IMR-90 (cell line): Measurements from ENCODE around the gene COL5A1. TPM values are rescaled to one million over a fixed set of nuclear protein-coding genes. Genes with fewer than 3 reads are reported as not detected.

Experiments used
- ATAC-seq: fragments of 200-7000 bp; cut with Tn5 transposase; 2 replicates; pipeline ENCODE4 v1.9.1; 2020; ENCODE audit warnings: low read depth, mild to moderate bottlenecking, moderate library complexity
- BruUV-seq: library from RNA; stranded (reverse); fragments of 400-500 nt; replicated peaks from 2 replicates; lab custom pipeline; 2021; lab: Mats Ljungman, UMichigan
- CTCF ChIA-PET: fragments of 300-600 bp; formaldehyde crosslinking; extraction: SDS; loops from one replicate; lab custom pipeline; 2021; ENCODE audit warnings: antibody characterized with exemption; lab: Yijun Ruan, JAX
- POLR2A ChIA-PET: fragments of 300-600 bp; sonication (Branson Sonifier 250); formaldehyde crosslinking; loops from one replicate; lab custom pipeline; 2022; ENCODE audit warnings: antibody characterized with exemption; ENCODE audit not compliant: unreplicated experiment; lab: Charles Lee
- DNase-seq: peaks from one replicate; pipeline ENCODE4 v3.0.0; 2013
- H2AFZ ChIP-seq: replicated peaks from 2 replicates; pipeline ENCODE3; 2013; ENCODE audit warnings: low read length, mild to moderate bottlenecking; ENCODE audit not compliant: poor library complexity
- H2AK5ac ChIP-seq: 2 replicates; pipeline ENCODE4 v1.6.1; 2013; ENCODE audit warnings: low read depth, low read length, inconsistent platforms
- H2AK9ac ChIP-seq: replicated peaks from 2 replicates; pipeline ENCODE3; 2013; ENCODE audit warnings: mild to moderate bottlenecking, low read depth, low read length, moderate library complexity; ENCODE audit not compliant: poor library complexity
- H2BK120ac ChIP-seq: 2 replicates; pipeline ENCODE4 v1.6.1; 2013; ENCODE audit warnings: low read depth, low read length, inconsistent platforms
- H2BK15ac ChIP-seq: 3 replicates; pipeline ENCODE4 v1.6.1; 2013; ENCODE audit warnings: low read depth, low read length, inconsistent platforms
- H2BK20ac ChIP-seq: 2 replicates; pipeline ENCODE4 v1.6.1; 2013; ENCODE audit warnings: low read depth, mild to moderate bottlenecking, inconsistent platforms, low read length, moderate library complexity
- H2BK5ac ChIP-seq: 2 replicates; pipeline ENCODE4 v1.6.1; 2013; ENCODE audit warnings: mild to moderate bottlenecking, low read depth, low read length, inconsistent platforms; ENCODE audit not compliant: poor library complexity, severe bottlenecking
- H3K14ac ChIP-seq: replicated peaks from 2 replicates; pipeline ENCODE4 v1.6.1; 2013; ENCODE audit warnings: low read depth, low read length, inconsistent platforms
- H3K18ac ChIP-seq: 2 replicates; pipeline ENCODE4 v1.6.1; 2013; ENCODE audit warnings: low read depth, low read length, control low read depth
- H3K23ac ChIP-seq: 2 replicates; pipeline ENCODE4 v1.6.1; 2013; ENCODE audit warnings: low read depth, low read length, inconsistent platforms
- H3K27ac ChIP-seq: 2 replicates; pipeline ENCODE4 v1.5.1; 2013; ENCODE audit warnings: mild to moderate bottlenecking, control low read depth, low read length; ENCODE audit not compliant: insufficient read depth
- H3K27me3 ChIP-seq: 2 replicates; pipeline ENCODE4 v1.6.1; 2013; ENCODE audit warnings: low read length; ENCODE audit not compliant: control insufficient read depth, insufficient read depth
- H3K36me3 ChIP-seq: 2 replicates; pipeline ENCODE4 v1.6.1; 2013; ENCODE audit warnings: low read length, mixed read lengths; ENCODE audit not compliant: control insufficient read depth, insufficient read depth
- H3K4ac ChIP-seq: 2 replicates; pipeline ENCODE4 v1.6.1; 2013; ENCODE audit warnings: low read depth, low read length, inconsistent platforms
- H3K4me1 ChIP-seq: 2 replicates; pipeline ENCODE4 v1.6.1; 2013; ENCODE audit warnings: low read length, mixed read lengths; ENCODE audit not compliant: control insufficient read depth, insufficient read depth
- H3K4me2 ChIP-seq: 2 replicates; pipeline ENCODE4 v1.6.1; 2013; ENCODE audit warnings: low read depth, mild to moderate bottlenecking, control low read depth, low read length, moderate library complexity
- H3K4me3 ChIP-seq: 2 replicates; pipeline ENCODE4 v1.5.1; 2013; ENCODE audit warnings: low read depth, mild to moderate bottlenecking, control low read depth, low read length, moderate library complexity; ENCODE audit not compliant: insufficient read depth
- H3K56ac ChIP-seq: 2 replicates; pipeline ENCODE4 v1.6.1; 2013; ENCODE audit warnings: low read length, inconsistent platforms; ENCODE audit not compliant: insufficient read depth; ENCODE audit errors: extremely low read depth
- H3K79me1 ChIP-seq, 2 experiments: 2 replicates each; pipeline ENCODE4 v1.6.1; 2013; ENCODE audit warnings: low read length in 2 of 2, inconsistent platforms in 1 of 2, low read depth in 1 of 2
- H3K9ac ChIP-seq: 2 replicates; pipeline ENCODE4 v1.6.1; 2013; ENCODE audit warnings: low read depth, low read length, control low read depth
- H3K9me1 ChIP-seq: 2 replicates; pipeline ENCODE4 v1.6.1; 2013; ENCODE audit warnings: low read length, inconsistent platforms; ENCODE audit not compliant: insufficient read depth
- H3K9me3 ChIP-seq: 2 replicates; pipeline ENCODE4 v1.6.1; 2013; ENCODE audit warnings: low read length; ENCODE audit not compliant: control insufficient read depth, insufficient read depth
- H4K20me1 ChIP-seq: 2 replicates; pipeline ENCODE4 v1.6.1; 2013; ENCODE audit warnings: low read length, inconsistent platforms; ENCODE audit not compliant: insufficient read depth
- H4K5ac ChIP-seq: 2 replicates; pipeline ENCODE4 v1.6.1; 2013; ENCODE audit warnings: mild to moderate bottlenecking, low read depth, low read length, control low read depth
- H4K8ac ChIP-seq, 2 experiments: 2 replicates each; pipeline ENCODE4 v1.6.1; 2013; ENCODE audit warnings: low read depth in 2 of 2, low read length in 2 of 2, control low read depth in 1 of 2, inconsistent platforms in 1 of 2
- H4K91ac ChIP-seq: 2 replicates; pipeline ENCODE4 v1.6.1; 2013; ENCODE audit warnings: low read depth, low read length, inconsistent platforms; ENCODE audit not compliant: insufficient read depth
- CHD1 ChIP-seq: IDR thresholded peaks from 2 replicates; pipeline ENCODE4 v1.6.1; 2012; ENCODE audit warnings: low read depth, low read length, improper control_type of control experiment
- CTCF ChIP-seq: conservative IDR thresholded peaks from 2 replicates; pipeline ENCODE4 v1.5.1; 2012; ENCODE audit warnings: mild to moderate bottlenecking, low read depth, low read length, improper control_type of control experiment
- FOS ChIP-seq: fragments of 150-350 bp; IDR thresholded peaks from 2 replicates; pipeline ENCODE4 v1.6.1; 2016; ENCODE audit warnings: low read depth, low read length
- SMC3 ChIP-seq: fragments of 150-350 bp; IDR thresholded peaks from 2 replicates; pipeline ENCODE4 v1.6.1; 2016; ENCODE audit warnings: low read depth, mild to moderate bottlenecking, antibody characterized with exemption, low read length, moderate library complexity
- WGBS, 2 experiments: methylation state at CpG; one replicate each; pipeline versions ENCODE4 v1.1.5 to v1.1.7; 2013; ENCODE audit warnings: missing lambda C conversion rate in 2 of 2; ENCODE audit not compliant: insufficient read length in 1 of 2; ENCODE audit errors: extremely low coverage in 2 of 2; 5-methylcytosine and 5-hydroxymethylcytosine counted together
- dilution Hi-C: fragments of 300-500 bp; cut with HindIII; formaldehyde crosslinking; loops from one replicate; pipeline ENCODE4 v1.14.3; 2018; ENCODE audit warnings: low sequenced_read_pairs; ENCODE audit not compliant: unreplicated experiment
- in situ Hi-C: fragments of 300-500 bp; cut with MboI; formaldehyde crosslinking; loops from 3 replicates; pipeline ENCODE4 v1.14.3; 2019; ENCODE audit warnings: low sequenced_read_pairs, inconsistent platforms, mixed read lengths
- intact Hi-C: fragments of 100-400 bp; cut with micrococcal nuclease; formaldehyde crosslinking; loops from 2 replicates; pipeline ENCODE4 v1.10.0; 2022
- polyA plus RNA-seq, 3 experiments: library from polyadenylated mRNA; depleted of rRNA; stranded (reverse); fragments of >200 nt; gene quantifications; 2 replicates each; pipeline ENCODE4 v1.2.3, GENCODE V29; 2012; ENCODE audit warnings: low replicate concordance in 1 of 3
- total RNA-seq: library from RNA; depleted of rRNA; stranded (reverse); fragments of >200 nt; gene quantifications from 2 replicates; pipeline ENCODE4 v1.2.3, GENCODE V29; 2012

Gene COL5A1
- total and polyA plus RNA-seq, 2 of the 4 experiments (the other 2 are of a cell fraction) = 19.2 to 173 TPM

DNA sequence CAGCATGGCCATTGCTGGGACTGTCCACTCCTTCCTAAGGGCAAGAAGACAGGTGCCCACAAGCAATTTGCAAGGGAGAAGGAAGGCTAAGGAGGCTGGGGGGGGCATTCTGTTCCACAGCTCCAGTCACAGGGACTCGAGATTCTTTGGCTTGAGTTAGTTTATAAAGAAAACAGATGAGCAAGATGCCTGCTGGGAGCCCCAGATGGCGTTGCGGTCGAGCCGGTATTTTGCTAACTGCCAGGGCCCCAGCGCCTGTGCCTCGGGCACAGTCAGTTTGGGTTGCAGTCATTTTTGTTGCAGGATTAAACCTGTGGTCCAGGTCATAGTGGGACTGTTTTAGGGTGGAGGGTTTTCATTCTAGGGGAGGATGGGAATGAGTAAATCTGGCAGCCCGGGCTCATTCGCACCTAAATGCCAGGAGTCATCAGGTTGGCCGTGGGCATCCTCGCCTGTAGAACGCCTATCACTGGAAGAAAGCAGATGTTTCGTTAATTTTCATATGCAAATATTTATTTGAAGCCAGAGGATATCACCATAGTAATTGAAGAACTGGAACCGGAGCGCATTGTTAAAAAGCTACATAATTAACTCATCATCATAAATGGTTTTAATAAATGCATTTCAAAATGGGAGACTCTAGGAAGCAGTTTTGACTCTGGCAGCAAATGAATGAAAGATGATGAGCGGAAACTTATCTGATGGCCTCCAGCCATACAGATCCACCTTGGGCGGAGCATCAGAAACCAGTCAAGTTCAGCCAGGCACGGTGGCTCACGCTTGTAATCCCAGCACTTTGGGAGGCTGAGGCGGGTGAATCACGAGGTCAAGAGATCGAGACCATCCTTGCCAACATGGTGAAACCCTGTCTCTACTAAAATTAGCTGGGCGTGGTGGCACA is 151.9 kb downstream of the COL5A1 start:
- no peak overlapping the region for H4K91ac ChIP-seq
- no peaks in the 10 kb centered on the region for H3K4me1 ChIP-seq
- in situ Hi-C loops = no loop called here
- no peak for DNase-seq
- H3K4me2 ChIP-seq = no peak overlapping the region
- H2BK120ac ChIP-seq = no peak overlapping the region
- TF ChIP-seq CHD1 = no peak
- TF ChIP-seq FOS = no peak
- TF ChIP-seq CTCF = no peak
- no peak for TF ChIP-seq SMC3
- H3K4me3 ChIP-seq = no peak overlapping the region
- peaks cover 7 to 37% of the 10 kb centered on the region in 2 experiments; a peak in 3 of 4 replicates for H3K79me1 ChIP-seq
- no peak overlapping the region for H3K23ac ChIP-seq
- no peak overlapping the region for H2BK5ac ChIP-seq
- H2BK15ac ChIP-seq = no peak overlapping the region
- H2AK5ac ChIP-seq = no peak overlapping the region
- H3K9ac ChIP-seq = no peak overlapping the region
- H2AK9ac ChIP-seq = no peak overlapping the region
- H3K18ac ChIP-seq = no peak overlapping the region
- ChIA-PET POLR2A (no interaction called here), CTCF (no interaction called here)
- no peaks in the 10 kb centered on the region for H3K27me3 ChIP-seq
- peaks cover 11% of the 10 kb centered on the region for H4K20me1 ChIP-seq
- H4K8ac ChIP-seq = no peak overlapping the region
- H3K4ac ChIP-seq = no peak overlapping the region
- dilution Hi-C loops = no loop called here
- H3K27ac ChIP-seq = no peak overlapping the region
- no peaks in the 10 kb centered on the region for H3K9me3 ChIP-seq
- no peak for ATAC-seq
- peaks cover 78% of the 10 kb centered on the region for H3K36me3 ChIP-seq
- 95% methylated on average over 18 of the region's 23 CpGs; no CpG with 5 or more reads in 1 of the 2 experiments for WGBS, 2 experiments
- peaks cover 14% of the 10 kb centered on the region for H3K9me1 ChIP-seq
- intact Hi-C loops = no loop called here
- no peak overlapping the region for H2AFZ ChIP-seq
- BruUV-seq = no TSS peak
- no peak overlapping the region for H3K56ac ChIP-seq
- no peak overlapping the region for H3K14ac ChIP-seq
- H4K5ac ChIP-seq = no peak overlapping the region
- no peak overlapping the region for H2BK20ac ChIP-seq
